Activated CD4-positive, alpha-beta T cell treated with anti-CD3 and anti-CD28 coated beads, Interleukin-2, amount 10 ng/mL, durations not matched to agents 7 days and 5 days (primary cell): ENCODE measurements around the gene FDXACB1. TPM values are rescaled to one million over a fixed set of nuclear protein-coding genes. Genes with fewer than 3 reads are reported as not detected.

Experiments
- CTCF ChIA-PET: fragments of 350-600 bp; sonication (Branson Sonifier 250); formaldehyde crosslinking; loops from one replicate; lab custom pipeline; 2021; ENCODE audit warnings: antibody characterized with exemption; lab: Charles Lee
- POLR2A ChIA-PET: fragments of 350-600 bp; sonication (Branson Sonifier 250); formaldehyde crosslinking; loops from one replicate; lab custom pipeline; 2021; ENCODE audit warnings: antibody characterized with exemption; lab: Charles Lee
- DNase-seq: peaks from one replicate; pipeline ENCODE4 v3.0.0-alpha.2; 2020
- H3K27ac Mint-ChIP-seq: one replicate; pipeline ENCODE4 v1.8.0; 2021; ENCODE audit warnings: mild to moderate bottlenecking, moderate library complexity, mixed read lengths
- H3K27me3 Mint-ChIP-seq: one replicate; pipeline ENCODE4 v1.8.0; 2021; ENCODE audit warnings: mixed read lengths
- H3K36me3 Mint-ChIP-seq: one replicate; pipeline ENCODE4 v1.8.0; 2021; ENCODE audit warnings: low read depth, mixed read lengths
- H3K4me1 Mint-ChIP-seq: one replicate; pipeline ENCODE4 v1.8.0; 2021; ENCODE audit warnings: mixed read lengths
- H3K4me3 Mint-ChIP-seq: one replicate; pipeline ENCODE4 v1.8.0; 2021; ENCODE audit warnings: mild to moderate bottlenecking, moderate library complexity, mixed read lengths
- H3K9me3 Mint-ChIP-seq: one replicate; pipeline ENCODE4 v1.8.0; 2021; ENCODE audit warnings: mixed read lengths
- total RNA-seq, 2 experiments: library from RNA; stranded (reverse); gene quantifications; one replicate each; pipeline ENCODE4 v1.2.3, GENCODE V29; 2021

The FDXACB1 gene
- total RNA-seq, 2 experiments from 2014 or later: 4.2 to 5.1 TPM

DNA sequence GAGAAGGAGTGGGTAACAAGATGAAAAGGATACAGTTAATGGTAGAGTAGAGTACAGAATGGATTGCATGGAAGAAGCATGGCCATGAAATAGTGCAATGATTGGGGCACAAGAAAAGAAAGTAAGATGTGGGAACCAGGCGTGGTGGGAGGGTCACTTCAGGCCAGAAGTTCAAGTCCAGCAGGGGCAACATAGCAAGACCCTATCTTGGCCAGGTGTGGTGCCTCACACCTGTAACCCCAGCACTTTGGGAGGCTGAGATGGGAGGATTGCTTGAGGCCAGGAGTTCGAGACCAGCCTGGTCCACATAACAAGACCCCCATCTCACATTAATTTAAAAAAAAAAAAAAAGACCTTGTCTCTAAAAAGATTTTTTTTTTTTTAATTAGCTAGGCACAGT, 38.3 kb upstream of the FDXACB1 start:
- DNase-seq: no peak
- H3K27ac Mint-ChIP-seq: no peak overlapping the region
- H3K4me3 Mint-ChIP-seq: no peak overlapping the region
- POLR2A ChIA-PET: no interaction called here
- H3K9me3 Mint-ChIP-seq: no peaks in the 10 kb centered on the region
- H3K36me3 Mint-ChIP-seq: no peaks in the 10 kb centered on the region
- no peaks in the 10 kb centered on the region for H3K4me1 Mint-ChIP-seq
- H3K27me3 Mint-ChIP-seq: peaks cover 33% of the 10 kb centered on the region
- CTCF ChIA-PET: interaction anchor here (0.6 to 2.0 kb wide), 3 partner anchors 9 to 30 kb away, joined by 3 to 8 read pairs (median 4); no protein-coding TSS in a partner anchor

DNA sequence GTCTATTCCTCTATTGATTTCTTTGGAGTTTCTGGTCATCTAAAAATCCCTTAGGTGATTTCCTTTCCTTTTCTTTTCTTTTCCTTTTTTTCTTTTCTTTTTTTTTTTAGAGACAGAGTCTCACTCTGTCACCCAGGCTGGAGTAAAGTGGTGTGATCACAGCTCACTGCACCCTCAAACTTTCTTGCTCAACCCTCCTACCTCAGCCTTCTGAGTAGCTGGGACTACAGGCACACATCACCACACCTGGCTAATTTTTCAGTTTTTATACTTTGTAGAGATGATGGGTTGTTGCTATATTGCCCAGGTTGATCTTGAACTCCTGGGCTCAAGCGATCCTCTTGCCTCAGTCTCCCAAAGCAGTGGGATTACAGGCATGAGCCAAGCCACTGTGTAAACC, 37.8 kb upstream of the FDXACB1 start:
- ChIA-PET CTCF (interaction anchor here (0.5 kb wide), 1 partner anchor 37 kb away, joined by 6 read pairs; no protein-coding TSS in a partner anchor), POLR2A (no interaction called here)
- H3K4me1 Mint-ChIP-seq: no peaks in the 10 kb centered on the region
- no peak for DNase-seq
- H3K27ac Mint-ChIP-seq: no peak overlapping the region
- peaks cover 36% of the 10 kb centered on the region for H3K27me3 Mint-ChIP-seq
- no peak overlapping the region for H3K4me3 Mint-ChIP-seq
- H3K36me3 Mint-ChIP-seq: no peaks in the 10 kb centered on the region
- H3K9me3 Mint-ChIP-seq: no peaks in the 10 kb centered on the region

- Mint-ChIP-seq H3K27me3 (peaks cover 47% of the 10 kb centered on the region), H3K4me3 (no peak overlapping the region), H3K9me3 (no peaks in the 10 kb centered on the region), H3K27ac (no peak overlapping the region), H3K36me3 (no peaks in the 10 kb centered on the region), H3K4me1 (no peaks in the 10 kb centered on the region)
- DNase-seq: no peak
- ChIA-PET CTCF (interaction anchor here (1.0 to 2.2 kb wide), 4 partner anchors 13 to 32 kb away, joined by 3 to 8 read pairs (median 3); no protein-coding TSS in a partner anchor), POLR2A (no interaction called here)
Measured at GRCh38 chr11:111913997-111914396, 35.0 kb upstream of the FDXACB1 start.

GRCh38 chr11:111913031-111913861, 34.3 kb upstream of the FDXACB1 start:
- ChIA-PET CTCF (interaction anchor here (0.6 to 1.3 kb wide), 4 partner anchors 14 to 163 kb away, joined by 3 read pairs; no protein-coding TSS in a partner anchor), POLR2A (no interaction called here)
- Mint-ChIP-seq H3K27me3 (peaks cover 47% of the 10 kb centered on the region), H3K36me3 (no peaks in the 10 kb centered on the region), H3K27ac (no peak overlapping the region), H3K9me3 (no peaks in the 10 kb centered on the region), H3K4me3 (no peak overlapping the region), H3K4me1 (no peaks in the 10 kb centered on the region)
- no peak for DNase-seq

- Mint-ChIP-seq H3K27ac (no peak within 1 kb of the TSS), H3K27me3 (peaks cover 47% of the 10 kb centered on the region), H3K4me1 (no peaks in the 10 kb centered on the region), H3K9me3 (no peaks in the 10 kb centered on the region), H3K4me3 (no peak within 1 kb of the TSS), H3K36me3 (no peaks in the 10 kb centered on the region)
- no peak for DNase-seq
- POLR2A ChIA-PET: no interaction called here
- CTCF ChIA-PET: no interaction called here
Measured at GRCh38 chr11:111912535-111912934, 33.6 kb upstream of the FDXACB1 start, which contains the start of gene HSPB2. TSS of gene HSPB2 (plus strand) at chr11:111912734. CDS start at chr11:111912830, 96 bp downstream.

- H3K4me1 Mint-ChIP-seq: no peaks in the 10 kb centered on the region
- ChIA-PET CTCF (interaction anchor here (1.0 to 1.6 kb wide), 2 partner anchors 14 to 17 kb away, joined by 3 to 5 read pairs; no protein-coding TSS in a partner anchor), POLR2A (no interaction called here)
- DNase-seq: no peak
- H3K27me3 Mint-ChIP-seq: peaks cover 50% of the 10 kb centered on the region
- no peaks in the 10 kb centered on the region for H3K36me3 Mint-ChIP-seq
- H3K9me3 Mint-ChIP-seq: no peaks in the 10 kb centered on the region
- no peak within 1 kb of the TSS for H3K27ac Mint-ChIP-seq
- H3K4me3 Mint-ChIP-seq: no peak within 1 kb of the TSS
Measured at GRCh38 chr11:111911563-111912401, 32.8 kb upstream of the FDXACB1 start, which contains the start of gene CRYAB. TSS of gene CRYAB (minus strand) at chr11:111911770. CDS start at chr11:111911724, 46 bp downstream.

DNA sequence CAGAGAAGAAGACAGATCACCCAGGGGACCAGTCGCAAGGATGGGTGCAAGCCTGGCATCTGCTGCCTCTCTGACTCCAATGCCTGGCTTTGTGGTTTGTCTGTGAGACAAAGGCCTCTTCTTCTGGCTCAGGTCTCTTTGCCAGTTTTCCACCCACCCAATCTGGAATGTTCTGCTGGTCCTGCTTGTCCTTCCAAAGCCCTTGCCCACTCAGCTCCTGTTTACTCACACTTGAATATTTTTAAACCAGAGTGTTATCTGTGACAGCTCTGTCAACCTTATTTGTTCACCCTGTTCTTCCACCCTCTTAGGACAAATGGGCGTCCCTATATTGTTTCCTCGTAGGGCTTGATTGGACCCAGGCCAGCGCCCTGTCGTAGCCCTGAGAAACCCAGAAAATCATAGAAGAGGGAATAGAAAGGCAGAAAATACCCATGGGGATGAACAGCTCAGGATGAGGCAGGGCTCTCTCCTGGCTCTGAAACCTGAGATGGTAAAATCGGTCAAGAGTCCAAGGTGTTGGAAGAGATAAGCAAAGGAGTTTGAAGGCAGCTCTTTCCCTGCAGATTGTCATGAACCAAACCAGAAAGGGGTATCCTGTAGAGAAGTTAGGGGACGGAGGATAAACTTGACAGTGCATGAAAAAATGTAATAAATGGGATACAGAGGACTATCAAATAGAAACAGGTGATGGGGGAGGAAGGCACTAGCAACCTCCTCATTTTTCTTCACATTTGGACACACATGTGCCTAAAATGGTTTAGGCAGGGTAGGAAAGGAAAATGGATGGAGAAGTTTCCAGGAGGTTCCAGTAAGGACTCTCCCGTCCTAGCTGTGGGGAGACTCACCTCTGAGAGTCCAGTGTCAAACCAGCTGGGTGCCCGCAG, 32.0 kb upstream of the FDXACB1 start:
- H3K4me1 Mint-ChIP-seq: no peaks in the 10 kb centered on the region
- no peaks in the 10 kb centered on the region for H3K9me3 Mint-ChIP-seq
- no peak overlapping the region for H3K4me3 Mint-ChIP-seq
- H3K27me3 Mint-ChIP-seq: peaks cover 42% of the 10 kb centered on the region
- CTCF ChIA-PET: interaction anchor here (1.0 to 1.6 kb wide), 2 partner anchors 13 to 18 kb away, joined by 3 to 5 read pairs; no protein-coding TSS in a partner anchor
- no peak for DNase-seq
- no peak overlapping the region for H3K27ac Mint-ChIP-seq
- H3K36me3 Mint-ChIP-seq: no peaks in the 10 kb centered on the region
- POLR2A ChIA-PET: no interaction called here

DNA sequence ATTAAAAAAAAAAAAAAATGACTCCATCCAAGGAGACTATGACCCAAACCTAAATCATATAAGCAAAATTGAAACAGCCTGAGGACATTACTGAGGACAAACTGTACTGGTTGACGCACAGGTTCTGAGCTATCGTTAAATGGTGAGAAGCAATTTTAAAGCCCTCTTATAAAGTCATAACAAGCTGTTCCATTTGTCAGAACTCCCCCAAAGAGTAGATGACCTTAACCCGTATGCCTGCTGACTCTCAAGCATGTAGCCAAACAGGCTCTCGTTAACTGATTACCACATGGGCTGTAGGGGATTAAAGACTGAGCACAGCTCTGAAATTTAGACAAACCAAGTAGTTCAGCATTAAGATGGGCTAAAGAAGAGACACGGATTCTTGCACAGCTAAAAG, 30.4 kb upstream of the FDXACB1 start:
- Mint-ChIP-seq H3K27me3 (peaks cover 32% of the 10 kb centered on the region), H3K27ac (no peak overlapping the region), H3K9me3 (no peaks in the 10 kb centered on the region), H3K4me1 (no peaks in the 10 kb centered on the region), H3K4me3 (no peak overlapping the region), H3K36me3 (no peaks in the 10 kb centered on the region)
- ChIA-PET POLR2A (no interaction called here), CTCF (interaction anchor here (0.7 kb wide), 1 partner anchor 75 kb away, joined by 3 read pairs; no protein-coding TSS in a partner anchor)
- DNase-seq: no peak

- Mint-ChIP-seq H3K9me3 (no peaks in the 10 kb centered on the region), H3K4me1 (no peaks in the 10 kb centered on the region), H3K36me3 (no peaks in the 10 kb centered on the region), H3K4me3 (no peak overlapping the region), H3K27me3 (peaks cover 28% of the 10 kb centered on the region), H3K27ac (no peak overlapping the region)
- POLR2A ChIA-PET: no interaction called here
- no peak for DNase-seq
- CTCF ChIA-PET: no interaction called here
Measured at GRCh38 chr11:111908639-111909305, 29.8 kb upstream of the FDXACB1 start.

GRCh38 chr11:111906680-111907079, 27.7 kb upstream of the FDXACB1 start:
- Mint-ChIP-seq H3K9me3 (no peaks in the 10 kb centered on the region), H3K4me3 (no peak overlapping the region), H3K27me3 (peaks cover 19% of the 10 kb centered on the region), H3K27ac (no peak overlapping the region), H3K4me1 (no peaks in the 10 kb centered on the region), H3K36me3 (no peaks in the 10 kb centered on the region)
- CTCF ChIA-PET: no interaction called here
- POLR2A ChIA-PET: no interaction called here
- DNase-seq: no peak

DNA sequence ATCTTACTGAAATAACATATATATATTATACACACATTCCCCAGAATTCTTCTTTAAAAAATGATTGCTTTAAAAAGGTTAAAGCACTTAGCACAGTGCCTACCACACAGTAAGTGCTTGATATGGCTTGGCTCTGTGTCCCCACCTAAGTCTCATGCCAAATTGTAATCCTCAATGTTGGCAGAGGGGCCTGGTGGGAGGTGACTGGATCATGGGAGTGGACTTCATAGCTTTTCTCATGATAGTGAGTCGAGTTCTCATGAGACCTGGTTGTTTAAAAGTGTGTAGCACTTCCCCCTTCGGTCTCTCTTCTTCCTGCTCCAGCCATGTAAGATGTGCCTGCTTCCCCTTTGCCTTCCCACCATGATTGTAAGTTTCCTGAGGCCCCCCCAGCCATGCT, 26.4 kb upstream of the FDXACB1 start:
- DNase-seq: no peak
- Mint-ChIP-seq H3K27ac (no peak overlapping the region), H3K27me3 (peaks cover 9% of the 10 kb centered on the region), H3K9me3 (no peaks in the 10 kb centered on the region), H3K4me3 (no peak overlapping the region), H3K36me3 (no peaks in the 10 kb centered on the region), H3K4me1 (no peaks in the 10 kb centered on the region)
- CTCF ChIA-PET: no interaction called here
- POLR2A ChIA-PET: no interaction called here
